Measurements from ENCODE around the gene KCND2.

DNA sequence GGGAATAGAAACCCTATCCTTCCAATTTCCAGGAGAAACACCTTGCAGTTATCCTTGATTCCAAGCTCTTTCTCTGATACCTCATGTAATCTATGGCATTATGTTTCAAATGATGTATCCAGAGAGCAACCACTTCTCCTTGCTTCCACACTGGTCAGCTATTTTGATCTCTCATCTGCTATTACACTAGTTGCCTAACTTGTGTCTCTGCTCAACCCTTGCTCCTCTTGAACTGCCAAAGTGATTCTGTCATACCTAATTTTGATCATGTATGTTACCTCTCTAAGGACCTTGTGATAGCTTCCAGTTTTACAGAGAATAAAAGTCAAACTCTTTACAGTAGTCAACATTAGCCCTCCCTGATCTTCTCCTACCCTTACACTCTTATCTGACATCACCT lies 90.4 kb downstream of the KCND2 start:
- TF ChIP-seq HMGXB4 (CRISPR knock-in tag; IDR thresholded peaks at IDR 0.05; ENCODE audit: borderline replicate concordance): no peak
- TF ChIP-seq, protein P1, sequence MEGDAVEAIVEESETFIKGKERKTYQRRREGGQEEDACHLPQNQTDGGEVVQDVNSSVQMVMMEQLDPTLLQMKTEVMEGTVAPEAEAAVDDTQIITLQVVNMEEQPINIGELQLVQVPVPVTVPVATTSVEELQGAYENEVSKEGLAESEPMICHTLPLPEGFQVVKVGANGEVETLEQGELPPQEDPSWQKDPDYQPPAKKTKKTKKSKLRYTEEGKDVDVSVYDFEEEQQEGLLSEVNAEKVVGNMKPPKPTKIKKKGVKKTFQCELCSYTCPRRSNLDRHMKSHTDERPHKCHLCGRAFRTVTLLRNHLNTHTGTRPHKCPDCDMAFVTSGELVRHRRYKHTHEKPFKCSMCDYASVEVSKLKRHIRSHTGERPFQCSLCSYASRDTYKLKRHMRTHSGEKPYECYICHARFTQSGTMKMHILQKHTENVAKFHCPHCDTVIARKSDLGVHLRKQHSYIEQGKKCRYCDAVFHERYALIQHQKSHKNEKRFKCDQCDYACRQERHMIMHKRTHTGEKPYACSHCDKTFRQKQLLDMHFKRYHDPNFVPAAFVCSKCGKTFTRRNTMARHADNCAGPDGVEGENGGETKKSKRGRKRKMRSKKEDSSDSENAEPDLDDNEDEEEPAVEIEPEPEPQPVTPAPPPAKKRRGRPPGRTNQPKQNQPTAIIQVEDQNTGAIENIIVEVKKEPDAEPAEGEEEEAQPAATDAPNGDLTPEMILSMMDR (IDR thresholded peaks at IDR 0.05): no peak
- no peak for TF ChIP-seq CBX8 (IDR thresholded peaks at IDR 0.05)
- no peak for TF ChIP-seq MAX (IDR thresholded peaks at IDR 0.05)
- TF ChIP-seq FOXS1 (CRISPR knock-in tag; IDR thresholded peaks at IDR 0.05): no peak
- TF ChIP-seq USF2 (IDR thresholded peaks at IDR 0.05): no peak
- TF ChIP-seq SREBF2 (IDR thresholded peaks at IDR 0.05): no peak
- no peak for TF ChIP-seq FOSL2 (IDR thresholded peaks at IDR 0.05)
- no peak for TF ChIP-seq FOSL2 (CRISPR knock-in tag; IDR thresholded peaks at IDR 0.05)
- no peak for TF ChIP-seq ESRRA (IDR thresholded peaks at IDR 0.05; ENCODE audit: borderline replicate concordance, low read length)
- no peak for TF ChIP-seq RAD21 (conservative IDR thresholded peaks at IDR 0.05 in 1 of 2, IDR thresholded peaks at IDR 0.05 in 1 of 2)
- no peak for TF ChIP-seq CEBPB (IDR thresholded peaks at IDR 0.05)
